GM19240 (cell line): Measurements from ENCODE around the gene CACNA1B.
"Not testable (repeated sequence)": the region's sequence is repeated elsewhere in the genome, so short reads cannot be mapped to it uniquely, and the experiment has no call there.

Experiments used
- DNase-seq: peaks from one replicate; pipeline ENCODE4 v3.0.0; 2011; ENCODE audit warnings: low spot score; ENCODE audit not compliant: insufficient read length

CACNA1B gene

GRCh38 chr9:138071292-138071691 is 193.7 kb downstream of the CACNA1B start:
- DNase-seq = no peak

GRCh38 chr9:138071731-138072130 is 194.1 kb downstream of the CACNA1B start:
- no peak for DNase-seq

GRCh38 chr9:138072161-138072842 is 194.7 kb downstream of the CACNA1B start:
- no peak for DNase-seq

GRCh38 chr9:138072897-138073296 is 195.3 kb downstream of the CACNA1B start:
- DNase-seq = no peak

GRCh38 chr9:138073408-138073807 is 195.8 kb downstream of the CACNA1B start:
- DNase-seq = no peak

GRCh38 chr9:138073808-138074207 is 196.2 kb downstream of the CACNA1B start:
- DNase-seq = no peak

- DNase-seq = no peak
These were observed 196.9 kb downstream of the CACNA1B start for GRCh38 chr9:138074516-138074915.

GRCh38 chr9:138075496-138075895 is 197.9 kb downstream of the CACNA1B start:
- DNase-seq = no peak

- no peak for DNase-seq
These were observed 198.5 kb downstream of the CACNA1B start for GRCh38 chr9:138075961-138076649.

- no peak for DNase-seq
These were observed 199.0 kb downstream of the CACNA1B start for GRCh38 chr9:138076650-138077009.

GRCh38 chr9:138077126-138077525 is 199.5 kb downstream of the CACNA1B start:
- no peak for DNase-seq

- DNase-seq = no peak
These were observed 200.4 kb downstream of the CACNA1B start for GRCh38 chr9:138077898-138078540.

- no peak for DNase-seq
These were observed 201.3 kb downstream of the CACNA1B start for GRCh38 chr9:138078846-138079245.

- DNase-seq = no peak
These were observed 203.4 kb downstream of the CACNA1B start for GRCh38 chr9:138080979-138081378.

GRCh38 chr9:138082918-138083636 is 205.5 kb downstream of the CACNA1B start:
- no peak for DNase-seq

- no peak for DNase-seq
These were observed 206.3 kb downstream of the CACNA1B start for GRCh38 chr9:138083873-138084272.

- no peak for DNase-seq
These were observed 208.0 kb downstream of the CACNA1B start for GRCh38 chr9:138085568-138085967.

GRCh38 chr9:138092057-138092456 is 214.5 kb downstream of the CACNA1B start:
- DNase-seq = not testable (repeated sequence)

GRCh38 chr9:138094028-138094427 is 216.4 kb downstream of the CACNA1B start:
- no peak for DNase-seq

- no peak for DNase-seq
These were observed 218.4 kb downstream of the CACNA1B start for GRCh38 chr9:138095813-138096518.

- DNase-seq = no peak
These were observed 218.9 kb downstream of the CACNA1B start for GRCh38 chr9:138096519-138096845.
